GM06990 (cell line): Measurements from ENCODE around the gene SLC25A22.

Experiments
- DNase-seq: peaks from one replicate; pipeline ENCODE4 v3.0.0-alpha.2; 2011; ENCODE audit not compliant: insufficient read length; ENCODE audit errors: extremely low read depth
- H3K27me3 ChIP-seq: replicated peaks from 2 replicates; pipeline ENCODE4 v1.6.0; 2011; ENCODE audit warnings: low read length; ENCODE audit not compliant: control insufficient read depth, insufficient read depth
- H3K36me3 ChIP-seq: 2 replicates; pipeline ENCODE4 v1.5.1; 2011; ENCODE audit warnings: low read length; ENCODE audit not compliant: control insufficient read depth, insufficient read depth
- H3K4me3 ChIP-seq: replicated peaks from 2 replicates; pipeline ENCODE4 v1.5.1; 2011; ENCODE audit warnings: low read depth, mild to moderate bottlenecking, control low read depth, low read length
- CTCF ChIP-seq: IDR thresholded peaks from 2 replicates; pipeline ENCODE4 v1.5.1; 2011; ENCODE audit warnings: low read length, control low read depth, mild to moderate bottlenecking, inconsistent platforms; ENCODE audit not compliant: insufficient read depth, poor library complexity, severe bottlenecking

SLC25A22 gene

DNA sequence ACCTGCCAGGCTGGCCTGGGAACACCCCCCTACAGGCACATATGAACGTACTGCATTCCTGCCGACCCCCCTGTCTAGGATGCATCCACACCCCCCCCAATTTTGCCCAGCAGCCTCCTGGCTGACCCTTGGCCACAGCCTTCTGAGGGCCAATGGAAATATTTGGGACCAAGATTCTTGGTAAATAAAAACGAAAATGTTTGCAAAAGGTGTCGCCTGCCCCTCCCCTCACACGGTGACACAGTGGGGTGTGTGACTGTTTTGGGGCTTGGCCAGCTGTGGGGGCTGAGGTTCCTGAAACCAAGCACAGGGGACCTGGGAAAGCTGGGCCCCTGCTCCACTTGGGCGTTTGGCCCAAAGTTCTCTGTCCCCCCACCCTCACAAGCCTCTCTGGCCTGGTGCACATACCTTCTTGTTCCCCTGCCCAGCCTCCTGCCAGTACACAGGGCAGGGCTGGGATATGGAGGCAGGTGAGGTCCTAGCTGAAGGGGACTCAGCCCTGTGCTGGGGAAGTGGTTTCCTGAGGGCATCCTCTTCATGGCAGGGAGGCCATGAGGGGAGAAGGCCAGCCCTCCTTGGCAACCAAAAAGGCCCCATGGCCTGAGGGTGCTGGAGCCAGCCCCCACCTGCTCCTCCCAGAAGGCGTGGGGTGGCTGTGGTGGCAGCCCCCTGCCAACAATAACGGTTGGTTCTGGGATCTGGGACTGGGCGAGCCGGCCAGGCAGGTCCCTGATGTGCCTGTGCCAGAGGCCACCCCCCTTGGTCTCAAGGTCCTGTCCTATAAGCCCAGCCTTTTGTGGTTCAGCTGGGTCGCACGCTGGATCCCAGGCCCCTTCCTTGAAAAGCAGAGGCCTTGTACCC is 27.5 kb upstream of the SLC25A22 start:
- Histone ChIP-seq H3K27me3 (no peaks in the 10 kb centered on the region), H3K36me3 (peaks cover 4% of the 10 kb centered on the region; the same call in 1 of the 2 replicates), H3K4me3 (no peak overlapping the region)
- no peak for DNase-seq
- TF ChIP-seq CTCF: no peak

DNA sequence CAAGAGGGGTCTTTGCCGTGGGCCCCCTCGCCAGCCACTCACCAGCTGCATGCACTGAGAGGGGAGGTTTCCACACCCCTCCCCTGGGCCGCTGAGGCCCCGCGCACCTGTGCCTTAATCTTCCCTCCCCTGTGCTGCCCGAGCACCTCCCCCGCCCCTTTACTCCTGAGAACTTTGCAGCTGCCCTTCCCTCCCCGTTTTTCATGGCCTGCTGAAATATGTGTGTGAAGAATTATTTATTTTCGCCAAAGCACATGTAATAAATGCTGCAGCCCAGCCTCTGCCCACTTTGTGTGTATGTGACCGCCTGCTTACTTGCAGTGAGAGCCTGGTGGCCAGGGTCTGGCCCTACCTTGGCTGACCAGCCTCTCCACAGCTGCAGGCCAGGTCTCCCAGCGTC is 26.9 kb upstream of the SLC25A22 start:
- no peak for TF ChIP-seq CTCF
- DNase-seq: no peak

DNA sequence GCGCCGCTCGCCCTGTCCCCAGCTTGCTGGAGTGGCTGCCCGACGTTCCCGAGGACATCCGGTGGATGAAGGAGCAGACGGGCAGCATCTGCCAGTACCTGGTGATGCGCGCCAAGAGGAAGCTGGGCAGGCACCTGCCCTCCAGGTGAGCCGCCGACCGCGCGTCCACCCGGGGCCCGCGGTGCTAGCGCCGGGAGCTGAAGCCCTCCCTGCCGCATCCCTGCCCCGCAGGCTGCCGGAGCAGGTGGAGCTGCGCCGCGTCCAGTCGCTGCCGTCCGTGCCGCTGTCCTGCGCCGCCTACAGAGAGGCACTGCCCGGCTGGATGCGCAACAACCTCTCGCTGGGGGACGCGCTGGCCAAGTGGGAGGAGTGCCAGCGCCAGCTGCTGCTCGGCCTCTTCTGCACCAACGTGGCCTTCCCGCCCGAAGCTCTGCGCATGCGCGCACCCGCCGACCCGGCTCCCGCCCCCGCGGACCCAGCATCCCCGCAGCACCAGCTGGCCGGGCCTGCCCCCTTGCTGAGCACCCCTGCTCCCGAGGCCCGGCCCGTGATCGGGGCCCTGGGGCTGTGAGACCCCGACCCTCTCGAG is 26.3 kb upstream of the SLC25A22 start:
- Histone ChIP-seq H3K4me3 (no peak overlapping the region), H3K36me3 (peaks cover 4% of the 10 kb centered on the region; the same call in 1 of the 2 replicates), H3K27me3 (no peaks in the 10 kb centered on the region)
- no peak for DNase-seq
- TF ChIP-seq CTCF: no peak

More for the DNA sequence above, 26.9 kb upstream of the SLC25A22 start:
- H3K4me3 ChIP-seq: no peak overlapping the region
- peaks cover 4% of the 10 kb centered on the region; the same call in 1 of the 2 replicates for H3K36me3 ChIP-seq
- H3K27me3 ChIP-seq: no peaks in the 10 kb centered on the region

GRCh38 chr11:823441-824291 is 25.6 kb upstream of the SLC25A22 start:
- TF ChIP-seq CTCF: no peak
- no peak for DNase-seq
- Histone ChIP-seq H3K36me3 (peaks cover 4% of the 10 kb centered on the region; the same call in 1 of the 2 replicates), H3K4me3 (no peak overlapping the region), H3K27me3 (no peaks in the 10 kb centered on the region)

DNA sequence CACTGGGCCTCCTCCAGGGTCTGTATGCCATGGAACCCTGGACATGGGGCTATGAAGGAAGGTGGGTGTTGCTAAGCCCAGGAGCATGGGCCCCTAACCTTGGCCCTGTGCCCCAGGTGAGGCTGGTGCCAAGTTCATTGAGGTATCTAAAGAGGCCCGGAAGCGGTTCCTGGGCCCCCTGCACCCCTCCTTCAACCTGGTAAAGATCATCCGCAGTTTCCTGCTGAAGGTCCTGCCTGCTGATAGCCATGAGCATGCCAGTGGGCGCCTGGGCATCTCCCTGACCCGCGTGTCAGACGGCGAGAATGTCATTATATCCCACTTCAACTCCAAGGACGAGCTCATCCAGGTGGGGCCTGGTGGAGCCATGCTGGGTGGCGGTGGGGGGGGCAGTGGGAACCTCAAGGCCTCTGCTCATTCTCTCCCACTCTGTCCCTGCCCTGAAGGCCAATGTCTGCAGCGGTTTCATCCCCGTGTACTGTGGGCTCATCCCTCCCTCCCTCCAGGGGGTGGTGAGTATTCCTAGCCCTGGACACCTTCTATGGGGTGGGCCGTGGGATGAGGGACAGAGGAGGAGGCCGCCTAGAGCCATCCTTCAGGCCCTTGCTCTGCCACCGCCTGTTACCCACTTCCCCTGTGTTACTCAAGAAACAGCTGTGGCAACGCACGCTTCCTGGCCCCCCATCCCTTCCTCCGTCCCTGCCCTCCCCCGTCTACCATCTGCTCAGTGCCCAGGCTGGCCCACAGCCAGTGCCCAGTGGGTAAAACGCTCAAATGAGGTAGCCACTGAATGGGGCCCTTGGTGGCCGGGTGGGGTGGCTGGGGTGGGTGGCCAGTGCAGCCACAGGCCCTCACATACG is 23.7 kb upstream of the SLC25A22 start:
- H3K27me3 ChIP-seq: no peaks in the 10 kb centered on the region
- no peak for TF ChIP-seq CTCF
- H3K4me3 ChIP-seq: no peak overlapping the region
- DNase-seq: no peak
- H3K36me3 ChIP-seq: peaks cover 4% of the 10 kb centered on the region; the same call in 1 of the 2 replicates
